ENCODE measurements around the gene MAML3.

Gene MAML3

GRCh38 chr4:139799615-139800014 lies 354.4 kb downstream of the MAML3 start:
- DNase-seq, result no peak

- no peak for DNase-seq
These were observed 355.5 kb downstream of the MAML3 start for GRCh38 chr4:139798456-139798855.

GRCh38 chr4:139797287-139797686 lies 356.7 kb downstream of the MAML3 start:
- DNase-seq, result no peak

GRCh38 chr4:139795527-139796314 lies 358.3 kb downstream of the MAML3 start:
- DNase-seq, result no peak

GRCh38 chr4:139794158-139794954 lies 359.6 kb downstream of the MAML3 start:
- no peak for DNase-seq

- DNase-seq, result no peak
These were observed 362.3 kb downstream of the MAML3 start for GRCh38 chr4:139791681-139792080.

GRCh38 chr4:139790291-139790690 lies 363.7 kb downstream of the MAML3 start:
- DNase-seq, result no peak

GRCh38 chr4:139789096-139789654 lies 364.8 kb downstream of the MAML3 start:
- DNase-seq, result no peak

GRCh38 chr4:139786494-139787354 lies 367.3 kb downstream of the MAML3 start:
- DNase-seq, result no peak

- DNase-seq, result no peak
These were observed 368.6 kb downstream of the MAML3 start for GRCh38 chr4:139785356-139785755.

GRCh38 chr4:139783741-139784484 lies 370.1 kb downstream of the MAML3 start:
- no peak for DNase-seq

GRCh38 chr4:139782926-139783522 lies 371.0 kb downstream of the MAML3 start:
- DNase-seq, result no peak

GRCh38 chr4:139781066-139781465 lies 372.9 kb downstream of the MAML3 start:
- no peak for DNase-seq

GRCh38 chr4:139779691-139780090 lies 374.3 kb downstream of the MAML3 start:
- no peak for DNase-seq

GRCh38 chr4:139777757-139778156 lies 376.2 kb downstream of the MAML3 start:
- DNase-seq, result no peak

- DNase-seq, result no peak
These were observed 377.7 kb downstream of the MAML3 start for GRCh38 chr4:139776235-139776634.

- DNase-seq, result no peak
These were observed 379.1 kb downstream of the MAML3 start for GRCh38 chr4:139774759-139775487.

- no peak for DNase-seq
These were observed 380.2 kb downstream of the MAML3 start for GRCh38 chr4:139773560-139774318.

- no peak for DNase-seq
These were observed 383.6 kb downstream of the MAML3 start for GRCh38 chr4:139770361-139770760.

- no peak for DNase-seq
These were observed 384.6 kb downstream of the MAML3 start for GRCh38 chr4:139769364-139769763.

Data from right forelimb (tissue), 1 donor.